Fibroblast of skin of left quadriceps (primary cell): ENCODE data around the gene RPIA.
"Not testable (repeated sequence)": the region's sequence is repeated elsewhere in the genome, so short reads cannot be mapped to it uniquely, and the experiment has no call there.

Source experiments
- DNase-seq, 2 experiments: peaks; one replicate each; pipeline ENCODE4 v3.0.0-alpha.2; 2013; ENCODE audit warnings: low read depth in 2 of 2

The RPIA gene

DNA sequence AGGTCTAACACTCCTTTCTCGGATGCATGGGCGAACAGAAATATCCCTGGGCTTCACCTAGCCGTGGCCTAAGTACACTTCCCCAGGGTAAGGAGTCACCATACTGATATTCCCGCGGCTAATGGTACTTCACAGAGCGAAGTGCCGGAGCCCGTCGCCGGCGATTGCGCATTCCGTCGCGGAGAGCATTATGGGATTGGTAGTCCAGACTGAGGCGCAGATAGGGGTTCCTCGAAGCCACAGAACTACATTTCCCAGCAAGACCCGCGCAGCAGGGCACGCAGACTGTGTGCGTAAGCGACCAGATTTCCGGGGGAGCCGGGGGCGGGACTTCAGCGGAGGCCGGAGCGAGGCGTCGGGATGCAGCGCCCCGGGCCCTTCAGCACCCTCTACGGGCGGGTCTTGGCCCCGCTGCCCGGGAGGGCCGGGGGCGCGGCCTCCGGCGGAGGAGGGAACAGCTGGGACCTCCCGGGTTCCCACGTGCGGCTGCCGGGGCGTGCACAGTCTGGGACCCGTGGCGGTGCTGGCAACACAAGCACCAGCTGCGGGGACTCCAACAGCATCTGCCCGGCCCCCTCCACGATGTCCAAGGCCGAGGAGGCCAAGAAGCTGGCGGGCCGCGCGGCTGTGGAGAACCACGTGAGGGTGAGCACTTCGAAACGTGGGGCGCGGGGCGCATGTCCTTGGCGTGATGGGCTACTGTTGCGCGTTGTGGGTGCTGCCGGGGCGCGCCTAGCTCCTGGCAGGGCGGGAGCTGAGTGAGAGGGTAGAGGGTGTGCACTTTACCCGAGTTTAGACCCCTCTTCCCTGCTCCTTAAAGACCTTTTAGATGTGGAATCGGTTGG lies at the start of gene RPIA:
Gene RPIA (plus strand): TSS at position 335 of the 845 bp plus-strand sequence. CDS start 26 bp downstream, at position 361.
- DNase-seq: peak; percentile 95

GRCh38 chr2:88642278-88642677 lies 49.2 kb upstream of the RPIA start:
- no peak for DNase-seq

GRCh38 chr2:88645291-88645882 lies 46.1 kb upstream of the RPIA start:
- not testable (repeated sequence) for DNase-seq

- DNase-seq: no peak
Measured at GRCh38 chr2:88651646-88652045, 39.8 kb upstream of the RPIA start.

GRCh38 chr2:88654714-88655113 lies 36.8 kb upstream of the RPIA start:
- DNase-seq: peak; percentile 36 to 38

- no peak for DNase-seq
Measured at GRCh38 chr2:88656690-88657089, 34.8 kb upstream of the RPIA start.

DNA sequence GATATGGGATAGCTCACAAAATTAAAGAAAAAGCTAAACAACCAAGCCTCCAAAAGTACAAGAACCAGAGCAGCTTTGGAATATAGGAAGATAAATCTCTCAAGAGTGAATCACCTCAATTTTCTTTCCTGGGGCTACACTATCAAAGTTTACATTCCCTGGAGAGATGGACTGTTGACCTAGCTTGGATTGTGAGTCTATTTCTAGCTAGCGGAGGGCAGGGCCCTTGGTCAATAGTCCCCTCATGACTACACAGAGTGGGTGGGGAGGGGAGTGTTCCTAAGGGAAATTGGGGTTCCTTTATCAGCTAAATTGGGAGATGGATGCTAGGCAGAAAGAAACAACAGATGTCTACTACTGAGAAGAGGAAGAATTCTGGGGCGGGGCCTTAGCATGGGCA lies 34.3 kb upstream of the RPIA start:
- DNase-seq: no peak

GRCh38 chr2:88658326-88658725 lies 33.1 kb upstream of the RPIA start:
- peak in 1 of 2 experiments; percentile 12 for DNase-seq

- no peak for DNase-seq
Measured at GRCh38 chr2:88658881-88659537, 32.5 kb upstream of the RPIA start.

DNA sequence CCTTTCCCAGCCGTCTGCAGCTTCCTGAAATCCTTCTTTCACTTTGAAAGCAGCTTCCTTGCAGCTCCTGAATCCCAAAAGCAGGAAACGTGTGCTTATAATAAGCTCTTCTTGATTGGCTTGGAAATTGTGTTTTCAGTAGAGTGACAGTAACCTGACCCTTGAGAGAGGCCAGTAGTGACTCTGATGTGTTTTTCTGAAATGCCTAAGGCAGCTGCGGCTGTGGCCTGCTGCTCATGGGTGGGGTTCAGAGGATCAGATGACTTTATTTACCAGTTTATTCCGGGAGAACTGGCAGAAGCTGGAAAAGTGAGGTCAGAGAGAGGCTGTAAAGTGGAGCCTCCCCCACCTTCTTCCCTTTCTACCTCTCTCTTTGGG lies 31.9 kb upstream of the RPIA start:
- no peak for DNase-seq

GRCh38 chr2:88660622-88661021 lies 30.9 kb upstream of the RPIA start:
- DNase-seq: no peak

- DNase-seq: no peak
Measured at GRCh38 chr2:88666576-88666975, 24.9 kb upstream of the RPIA start.

DNA sequence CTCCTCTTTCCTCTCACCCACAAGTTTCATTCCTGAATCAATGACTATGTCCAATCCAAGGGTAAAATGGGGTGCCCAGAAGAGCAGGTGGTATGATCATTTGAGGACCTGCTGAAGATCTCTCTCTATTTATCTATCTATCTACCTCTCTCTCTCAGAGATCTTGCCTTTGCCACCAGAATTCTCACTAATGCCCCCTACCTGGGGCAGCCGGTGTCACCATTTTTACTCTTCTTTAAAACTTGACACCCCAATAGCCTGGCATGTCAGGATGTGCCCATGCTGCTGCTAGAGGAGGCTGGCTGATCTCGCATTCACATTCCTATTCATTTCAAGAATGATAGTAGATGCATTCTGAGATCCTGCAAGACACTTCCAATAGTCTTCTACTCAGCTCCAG lies 24.3 kb upstream of the RPIA start:
- DNase-seq: no peak

GRCh38 chr2:88668862-88669261 lies 22.6 kb upstream of the RPIA start:
- DNase-seq: no peak

DNA sequence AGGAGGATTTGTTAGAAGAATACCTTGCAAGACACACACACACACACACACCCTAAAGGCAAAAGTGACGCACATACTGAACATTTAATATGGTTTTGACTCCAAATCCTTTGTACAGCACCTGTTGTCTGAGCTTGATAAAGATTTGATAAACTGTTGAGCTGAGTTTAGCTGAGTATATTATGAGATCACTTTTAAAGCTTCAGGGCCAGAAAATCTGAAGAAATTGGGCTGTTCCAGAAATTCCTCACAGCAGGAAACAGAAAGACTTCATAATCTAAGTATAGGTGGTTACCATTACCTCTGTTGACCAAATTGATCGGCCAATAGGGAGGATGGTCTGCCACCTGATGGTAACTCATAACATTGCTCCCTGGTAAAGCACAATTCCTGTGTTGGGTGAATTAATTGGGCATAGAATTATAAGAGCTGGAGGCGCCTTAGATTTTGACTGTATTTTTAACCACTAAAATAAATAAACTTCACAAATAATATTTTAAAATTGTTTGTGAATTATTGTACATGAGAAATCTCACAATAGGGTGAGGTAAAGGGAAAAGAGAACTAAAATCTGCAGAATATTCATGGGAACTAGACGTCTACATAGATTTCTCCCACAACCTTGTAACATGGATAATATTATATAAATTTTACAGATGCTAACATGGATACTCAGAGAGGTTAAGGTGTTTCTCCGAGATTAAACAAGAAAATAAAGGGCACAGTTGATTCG lies 21.8 kb upstream of the RPIA start:
- DNase-seq: no peak

DNA sequence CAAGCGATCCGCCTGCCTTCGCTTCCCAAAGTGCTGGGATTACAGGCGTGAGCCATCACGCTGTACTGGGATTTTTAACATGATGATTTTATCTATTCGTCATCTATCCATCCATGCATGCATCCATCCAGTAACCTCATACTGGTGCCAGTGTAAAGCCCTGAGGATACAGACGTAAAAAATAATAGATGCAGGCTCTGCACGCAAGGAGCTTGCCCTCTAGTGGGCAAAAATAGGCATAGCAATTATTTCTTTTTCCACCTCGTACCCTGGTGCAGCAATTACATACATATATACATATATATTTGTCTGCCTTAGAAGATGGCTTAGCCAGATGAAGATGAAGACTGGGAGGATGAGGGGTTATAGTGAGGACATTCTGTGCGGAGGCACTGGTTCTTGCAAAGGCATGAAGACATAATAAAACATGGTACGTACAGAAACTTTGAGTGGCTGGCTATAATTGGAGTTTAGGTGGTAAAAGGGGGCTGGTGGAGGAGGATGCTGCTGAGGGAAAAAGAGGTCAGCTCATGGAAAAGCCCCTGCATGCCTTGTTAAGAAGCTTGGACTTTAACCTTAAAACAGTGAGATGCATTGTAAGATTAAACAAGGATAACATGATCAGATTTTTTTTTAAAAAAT lies 19.6 kb upstream of the RPIA start:
- peak in 1 of 2 experiments; percentile 26 for DNase-seq

DNA sequence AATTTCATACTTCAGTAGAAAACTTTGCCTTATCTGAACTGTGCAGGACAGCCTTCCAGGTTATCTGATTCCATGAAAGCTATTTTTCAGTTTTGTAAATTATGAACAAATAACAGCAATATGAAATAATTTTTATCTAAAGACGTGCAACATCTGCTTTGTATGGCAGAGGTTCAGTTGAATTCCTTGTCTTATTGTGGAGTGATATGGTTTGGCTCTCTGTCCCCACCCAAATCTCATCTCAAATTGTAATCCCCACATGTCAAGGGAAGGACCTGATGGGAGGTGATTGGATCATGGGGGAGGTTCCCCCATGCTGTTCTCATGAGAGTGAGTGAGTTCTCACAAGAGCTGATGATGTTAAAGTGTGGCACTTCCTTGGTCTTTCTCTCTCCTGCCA lies 18.1 kb upstream of the RPIA start:
- no peak for DNase-seq

GRCh38 chr2:88680266-88680902 lies 11.1 kb upstream of the RPIA start:
- DNase-seq: no peak

DNA sequence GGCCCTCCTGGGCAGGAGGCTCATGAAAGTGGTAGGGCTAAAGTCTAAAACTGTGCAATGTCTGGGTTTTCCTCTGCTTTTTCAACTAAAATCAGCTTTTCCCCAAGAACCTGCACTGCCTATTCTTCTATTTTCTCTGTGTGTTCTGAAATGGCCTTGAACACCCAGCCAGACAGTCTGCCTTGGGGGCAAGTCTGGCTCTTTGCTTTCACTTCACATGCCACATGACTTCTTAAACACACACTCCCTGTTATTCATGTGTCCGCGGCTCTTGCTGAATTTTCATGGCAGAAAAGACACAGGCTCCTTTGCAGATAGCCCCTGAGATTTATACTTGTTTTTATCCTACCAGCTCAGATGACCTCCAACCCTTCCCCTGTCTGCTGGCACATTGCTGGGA lies 10.6 kb upstream of the RPIA start:
- no peak for DNase-seq

DNA sequence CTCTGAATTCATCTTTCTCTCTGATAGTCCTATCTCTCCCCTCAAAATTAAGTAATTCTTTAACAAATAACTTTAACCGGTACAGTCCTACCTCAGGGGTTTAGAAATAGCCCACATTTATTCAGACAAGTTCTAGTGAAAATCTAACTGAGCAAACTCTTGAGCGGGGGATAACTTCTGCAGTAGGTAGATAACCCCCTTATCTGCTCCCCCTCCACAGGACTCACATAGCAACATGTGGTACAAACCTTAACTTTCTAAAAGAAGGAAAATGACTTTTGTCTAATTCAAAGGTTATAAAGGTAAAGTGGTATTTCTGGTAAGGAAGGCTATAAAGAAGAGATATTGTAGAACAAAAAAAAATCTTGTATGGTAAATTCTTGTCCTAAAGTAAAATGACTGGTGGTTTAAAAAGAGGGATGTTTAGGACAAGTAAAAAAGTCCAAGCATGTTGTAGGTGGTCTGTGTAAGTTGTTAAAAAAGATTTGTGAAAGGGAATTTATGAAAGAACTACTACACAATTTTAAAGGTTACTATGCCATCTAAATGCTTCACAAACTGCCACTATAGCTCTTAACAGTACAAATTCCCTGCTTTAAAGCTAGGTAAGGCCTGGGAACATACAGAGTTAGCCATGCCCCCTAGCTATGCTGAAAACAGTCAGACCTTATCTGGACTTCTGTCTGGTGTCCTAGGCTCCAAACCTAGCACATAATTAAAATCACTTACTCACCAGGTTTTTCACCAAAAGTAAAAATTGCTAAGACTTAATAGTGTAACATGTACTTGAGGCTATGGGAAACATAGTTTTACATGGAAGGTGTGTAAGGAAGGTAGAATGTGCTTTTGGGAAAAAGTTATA lies 8.1 kb upstream of the RPIA start:
- DNase-seq: no peak
